NB4 (cell line): ENCODE measurements around the gene AVL9.
"Not testable (repeated sequence)": the region's sequence is repeated elsewhere in the genome, so short reads cannot be mapped to it uniquely, and the experiment has no call there.

Source experiments
- DNase-seq: peaks from one replicate; pipeline ENCODE4 v3.0.0; 2010; ENCODE audit warnings: low read depth
- H3K4me3 ChIP-seq: one replicate; pipeline ENCODE4 v1.5.1; 2011; ENCODE audit warnings: mild to moderate bottlenecking, low read depth, low read length, moderate library complexity
- CTCF ChIP-seq: IDR thresholded peaks from one replicate; pipeline ENCODE4 v1.5.1; 2012; ENCODE audit warnings: low read depth, low read length
- MAX ChIP-seq: IDR thresholded peaks from 2 replicates; pipeline ENCODE4 v1.6.1; 2011; ENCODE audit warnings: low read depth, low read length
- MYC ChIP-seq: IDR thresholded peaks from 2 replicates; pipeline ENCODE4 v1.6.1; 2011; ENCODE audit warnings: low read depth, low read length
- POLR2A ChIP-seq: IDR thresholded peaks from 2 replicates; pipeline ENCODE4 v1.6.1; 2011; ENCODE audit warnings: mild to moderate bottlenecking; ENCODE audit not compliant: insufficient read length; ENCODE audit errors: extremely low read depth

AVL9 gene

GRCh38 chr7:32611201-32612099 is 116.2 kb downstream of the AVL9 start:
- H3K4me3 ChIP-seq = no peak overlapping the region
- DNase-seq = no peak
- TF ChIP-seq MYC (no peak), CTCF (no peak), MAX (no peak), POLR2A (no peak)

- H3K4me3 ChIP-seq = no peak overlapping the region
- no peak for DNase-seq
- TF ChIP-seq MYC = no peak
- TF ChIP-seq MAX = no peak
- no peak for TF ChIP-seq CTCF
- no peak for TF ChIP-seq POLR2A
These were observed 121.3 kb downstream of the AVL9 start for GRCh38 chr7:32616625-32617024.

- no peak overlapping the region for H3K4me3 ChIP-seq
- DNase-seq = no peak
- TF ChIP-seq POLR2A = no peak
- no peak for TF ChIP-seq MAX
- TF ChIP-seq CTCF = no peak
- no peak for TF ChIP-seq MYC
These were observed 123.2 kb downstream of the AVL9 start for GRCh38 chr7:32618470-32618869.

- TF ChIP-seq MYC (no peak), MAX (no peak), CTCF (no peak), POLR2A (no peak)
- no peak for DNase-seq
- no peak overlapping the region for H3K4me3 ChIP-seq
These were observed 123.7 kb downstream of the AVL9 start for GRCh38 chr7:32618987-32619386.

GRCh38 chr7:32619416-32619815 is 124.1 kb downstream of the AVL9 start:
- not testable (repeated sequence) for DNase-seq

GRCh38 chr7:32631021-32631420 is 135.7 kb downstream of the AVL9 start:
- H3K4me3 ChIP-seq = no peak overlapping the region
- TF ChIP-seq MYC (no peak), MAX (no peak), POLR2A (no peak), CTCF (no peak)
- no peak for DNase-seq

More at GRCh38 chr7:32619416-32619815, 124.1 kb downstream of the AVL9 start:
- not testable (repeated sequence) for H3K4me3 ChIP-seq

GRCh38 chr7:32631590-32632497 is 136.6 kb downstream of the AVL9 start:
- H3K4me3 ChIP-seq, DNase-seq: not testable (repeated sequence)

- not testable (repeated sequence) for DNase-seq, H3K4me3 ChIP-seq
These were observed 138.2 kb downstream of the AVL9 start for GRCh38 chr7:32633446-32633845.
